IPS-NIHi7 (cell line): Measurements from ENCODE around the gene LAPTM4A.
"Not testable (repeated sequence)": the region's sequence is repeated elsewhere in the genome, so short reads cannot be mapped to it uniquely, and the experiment has no call there.

Experiments used
- DNase-seq: peaks from one replicate; pipeline ENCODE4 v3.0.0; 2012; ENCODE audit warnings: mixed read lengths; ENCODE audit errors: extremely low spot score

Gene LAPTM4A

GRCh38 chr2:20050646-20051531 is 539 bp downstream of the LAPTM4A start:
- DNase-seq, result peak; percentile 49

GRCh38 chr2:20050104-20050645 is 1.3 kb downstream of the LAPTM4A start:
- no peak for DNase-seq

GRCh38 chr2:20049637-20050036 is 1.8 kb downstream of the LAPTM4A start:
- DNase-seq, result no peak

- DNase-seq, result no peak
Observed at GRCh38 chr2:20048488-20049448, 2.7 kb downstream of the LAPTM4A start.

GRCh38 chr2:20045712-20046292 is 5.6 kb downstream of the LAPTM4A start:
- DNase-seq, result not testable (repeated sequence)

- no peak for DNase-seq
Observed at GRCh38 chr2:20044778-20045177, 6.7 kb downstream of the LAPTM4A start.

- DNase-seq, result no peak
Observed at GRCh38 chr2:20042531-20042930, 8.9 kb downstream of the LAPTM4A start.

GRCh38 chr2:20040489-20041172 is 10.8 kb downstream of the LAPTM4A start:
- DNase-seq, result no peak

- DNase-seq, result no peak
Observed at GRCh38 chr2:20037660-20038059, 13.8 kb downstream of the LAPTM4A start.

GRCh38 chr2:20035955-20036666 is 15.3 kb downstream of the LAPTM4A start:
- no peak for DNase-seq

- DNase-seq, result no peak
Observed at GRCh38 chr2:20034821-20035220, 16.6 kb downstream of the LAPTM4A start.

GRCh38 chr2:20034218-20034617 is 17.2 kb downstream of the LAPTM4A start:
- no peak for DNase-seq

- no peak for DNase-seq
Observed at GRCh38 chr2:20033322-20033721, 18.1 kb downstream of the LAPTM4A start.

GRCh38 chr2:20030224-20030623 is 21.2 kb downstream of the LAPTM4A start:
- DNase-seq, result no peak

GRCh38 chr2:20027705-20028434 is 23.6 kb downstream of the LAPTM4A start:
- no peak for DNase-seq

- DNase-seq, result no peak
Observed at GRCh38 chr2:20027260-20027677, 24.2 kb downstream of the LAPTM4A start.

GRCh38 chr2:20025065-20025786 is 26.2 kb downstream of the LAPTM4A start:
- DNase-seq, result no peak

- DNase-seq, result no peak
Observed at GRCh38 chr2:20023688-20024087, 27.7 kb downstream of the LAPTM4A start.

- DNase-seq, result no peak
Observed at GRCh38 chr2:20021405-20022009, 29.9 kb downstream of the LAPTM4A start.
